Prostate gland (tissue), 2 donors: ENCODE data around the gene ADGRL2.

Source experiments
- POLR2AphosphoS5 ChIP-seq: sonication (generic); formaldehyde crosslinking; IDR thresholded peaks from one replicate; pipeline ENCODE4 v1.6.1; 2017; ENCODE audit warnings: antibody characterized with exemption
- TF ChIP-seq, protein P1 (sequence below), 4 experiments: fragments of 200-600 bp in 2 of 4; fragments of 450-650 bp in 2 of 4; sonication (generic) in 2 of 4; IDR thresholded peaks; 1 replicate in 3 of 4; 2 replicates in 1 of 4; pipeline ENCODE4 v1.5.1; 2016 to 2019; ENCODE audit warnings: antibody characterized with exemption in 4 of 4, mild to moderate bottlenecking in 2 of 4, moderate library complexity in 2 of 4

DNA sequence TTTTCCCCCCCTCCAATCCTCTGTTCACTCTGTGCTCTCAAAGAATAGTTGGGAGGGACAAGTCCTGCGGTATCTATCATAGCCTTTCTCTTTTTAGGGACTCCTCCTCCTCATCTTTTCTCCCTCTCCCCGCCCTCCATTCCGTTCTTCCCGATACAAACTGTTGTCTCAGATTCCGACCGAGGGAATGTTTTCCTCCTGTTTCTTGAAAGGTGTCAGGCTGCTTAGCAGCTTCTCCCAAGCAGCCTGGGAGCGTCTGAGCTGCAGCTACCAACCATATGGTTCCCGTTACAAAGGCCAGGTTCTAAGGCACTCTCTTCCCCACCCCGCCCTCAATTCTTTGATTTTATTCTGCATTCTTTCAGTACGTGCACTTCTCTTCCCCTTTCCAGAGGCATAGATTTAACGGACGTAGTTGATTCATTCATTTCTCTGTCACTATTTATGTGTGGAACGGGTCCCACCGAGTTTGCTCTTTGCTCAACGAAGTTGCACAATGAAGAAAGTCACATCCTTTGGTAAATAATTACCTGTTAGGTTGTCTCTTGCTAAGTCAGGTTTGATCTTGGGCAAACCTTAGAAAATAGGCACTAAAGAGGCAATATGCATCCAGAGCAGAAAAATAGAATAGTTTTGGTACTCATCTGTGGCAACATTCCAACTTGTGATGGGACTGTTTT is 2.8 kb downstream of the ADGRL2 start:
- TF ChIP-seq, protein P1, sequence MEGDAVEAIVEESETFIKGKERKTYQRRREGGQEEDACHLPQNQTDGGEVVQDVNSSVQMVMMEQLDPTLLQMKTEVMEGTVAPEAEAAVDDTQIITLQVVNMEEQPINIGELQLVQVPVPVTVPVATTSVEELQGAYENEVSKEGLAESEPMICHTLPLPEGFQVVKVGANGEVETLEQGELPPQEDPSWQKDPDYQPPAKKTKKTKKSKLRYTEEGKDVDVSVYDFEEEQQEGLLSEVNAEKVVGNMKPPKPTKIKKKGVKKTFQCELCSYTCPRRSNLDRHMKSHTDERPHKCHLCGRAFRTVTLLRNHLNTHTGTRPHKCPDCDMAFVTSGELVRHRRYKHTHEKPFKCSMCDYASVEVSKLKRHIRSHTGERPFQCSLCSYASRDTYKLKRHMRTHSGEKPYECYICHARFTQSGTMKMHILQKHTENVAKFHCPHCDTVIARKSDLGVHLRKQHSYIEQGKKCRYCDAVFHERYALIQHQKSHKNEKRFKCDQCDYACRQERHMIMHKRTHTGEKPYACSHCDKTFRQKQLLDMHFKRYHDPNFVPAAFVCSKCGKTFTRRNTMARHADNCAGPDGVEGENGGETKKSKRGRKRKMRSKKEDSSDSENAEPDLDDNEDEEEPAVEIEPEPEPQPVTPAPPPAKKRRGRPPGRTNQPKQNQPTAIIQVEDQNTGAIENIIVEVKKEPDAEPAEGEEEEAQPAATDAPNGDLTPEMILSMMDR (IDR thresholded peaks at IDR 0.05): no peak
- TF ChIP-seq POLR2AphosphoS5: no peak
